Eye (tissue), 1 donor: ENCODE measurements around the gene SP8.

Experiments
- DNase-seq: peaks from one replicate; pipeline ENCODE4 v3.0.0-alpha.2; 2015

The SP8 gene

DNA sequence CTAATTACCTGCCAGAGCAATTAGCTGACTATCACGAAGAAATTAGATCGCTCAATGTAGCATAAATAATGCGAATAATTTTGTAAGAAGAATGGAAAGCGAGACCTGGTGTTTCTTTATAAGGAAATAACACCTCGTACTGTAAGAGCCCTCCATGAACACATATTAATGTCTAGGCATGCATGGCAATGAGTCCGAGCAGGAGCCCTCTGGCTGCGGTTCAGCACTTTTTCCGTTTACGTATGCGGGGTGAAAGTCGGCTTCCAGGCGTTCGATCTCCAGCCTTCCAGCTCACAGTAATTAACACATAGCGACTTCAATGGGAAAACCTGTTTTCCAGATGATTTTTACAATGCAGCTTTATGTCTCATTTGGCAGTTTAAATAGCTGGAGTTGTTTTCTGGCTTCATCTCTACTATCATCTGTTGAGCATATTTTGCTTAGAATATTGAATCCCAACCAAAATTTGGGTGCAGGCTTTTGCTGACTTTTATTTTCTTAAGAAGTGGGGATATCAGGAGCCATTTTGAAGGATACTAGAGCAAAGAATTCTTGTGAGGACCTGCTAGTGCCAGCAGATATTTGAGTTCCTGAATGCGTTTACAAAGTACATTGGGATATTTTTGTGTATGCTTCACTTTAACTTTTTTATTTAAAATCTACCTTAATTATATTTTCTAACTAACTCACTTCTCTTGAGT, 7.2 kb upstream of the SP8 start:
- no peak for DNase-seq

DNA sequence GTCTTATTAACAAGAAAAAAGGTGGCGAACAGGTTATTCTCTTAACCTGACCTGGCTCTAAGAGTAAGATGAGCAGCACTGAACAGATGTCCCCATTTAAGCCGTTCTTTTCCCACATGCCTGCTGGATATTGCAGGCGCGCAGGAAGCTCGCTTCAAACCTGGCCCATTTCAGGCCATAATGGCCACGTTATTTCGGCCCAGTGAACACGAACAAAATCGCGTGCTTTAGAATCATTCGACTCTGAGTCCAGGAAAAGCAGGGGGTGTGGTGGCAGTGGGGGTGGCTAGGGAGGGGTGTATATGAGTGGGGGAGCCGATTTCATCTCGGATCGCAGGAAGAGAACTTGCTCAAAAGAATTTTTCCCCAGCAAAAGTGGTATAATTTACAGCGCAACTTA, 6.6 kb upstream of the SP8 start:
- peak; percentile 94 for DNase-seq

DNA sequence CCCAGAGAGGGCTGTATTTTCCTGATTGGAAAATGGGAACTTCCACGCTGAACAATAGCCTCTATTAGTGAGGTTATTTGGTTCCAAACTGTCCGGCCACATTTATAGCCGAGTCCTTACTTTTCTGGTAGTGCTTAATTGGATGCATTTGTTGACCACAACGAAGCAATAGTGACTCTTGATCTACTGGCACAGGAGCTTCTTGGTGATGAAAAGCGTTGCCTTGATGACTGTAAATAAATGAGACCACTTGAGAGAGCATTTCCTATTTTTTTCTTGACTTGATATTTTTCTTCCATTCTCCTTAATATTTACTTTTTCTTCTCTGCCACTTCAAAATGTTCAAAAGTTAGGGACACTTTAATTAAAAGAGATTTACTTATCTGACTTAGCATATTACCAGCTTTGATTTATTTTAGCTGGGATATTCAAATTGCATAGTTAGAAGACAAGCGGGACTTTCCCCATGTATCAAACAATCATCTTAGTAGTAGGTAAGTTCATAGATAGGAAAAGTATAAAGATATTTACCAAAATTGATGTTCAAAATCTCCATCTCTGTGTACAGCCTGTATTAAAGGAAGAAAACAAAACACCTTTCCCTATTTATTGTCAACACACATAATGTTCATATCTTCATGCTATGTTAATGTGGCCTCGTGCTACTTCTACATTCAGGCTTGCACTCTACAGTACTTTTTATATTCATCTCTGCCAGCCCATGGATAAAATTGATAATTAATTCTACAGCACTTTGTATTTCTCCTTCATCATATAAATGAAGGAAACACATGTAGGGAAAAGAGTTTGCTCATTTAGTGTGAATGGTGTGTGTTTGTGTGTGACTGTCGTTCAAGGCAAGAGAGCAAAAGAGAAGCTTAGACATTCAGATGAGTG, 5.1 kb upstream of the SP8 start:
- peak; percentile 73 for DNase-seq

DNA sequence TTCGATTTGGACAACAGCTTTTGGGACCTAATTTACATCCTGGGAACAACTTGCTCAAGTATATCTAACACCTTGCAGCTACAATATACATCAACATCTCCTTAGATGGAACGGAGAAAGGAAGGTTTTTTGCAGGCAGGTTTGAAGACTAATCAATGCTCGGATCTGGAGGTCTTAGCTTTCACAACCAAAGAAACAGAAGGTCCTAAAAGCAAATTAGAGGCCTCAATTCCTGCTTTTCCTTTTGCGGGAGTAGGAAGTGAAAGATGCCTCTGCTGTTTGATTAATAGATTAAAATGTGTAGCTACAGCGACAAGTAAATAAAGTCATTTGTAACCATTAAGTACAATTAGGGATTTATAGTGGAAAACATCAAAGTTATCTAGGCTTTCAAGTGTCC, 3.7 kb upstream of the SP8 start:
- DNase-seq = peak; percentile 73

DNA sequence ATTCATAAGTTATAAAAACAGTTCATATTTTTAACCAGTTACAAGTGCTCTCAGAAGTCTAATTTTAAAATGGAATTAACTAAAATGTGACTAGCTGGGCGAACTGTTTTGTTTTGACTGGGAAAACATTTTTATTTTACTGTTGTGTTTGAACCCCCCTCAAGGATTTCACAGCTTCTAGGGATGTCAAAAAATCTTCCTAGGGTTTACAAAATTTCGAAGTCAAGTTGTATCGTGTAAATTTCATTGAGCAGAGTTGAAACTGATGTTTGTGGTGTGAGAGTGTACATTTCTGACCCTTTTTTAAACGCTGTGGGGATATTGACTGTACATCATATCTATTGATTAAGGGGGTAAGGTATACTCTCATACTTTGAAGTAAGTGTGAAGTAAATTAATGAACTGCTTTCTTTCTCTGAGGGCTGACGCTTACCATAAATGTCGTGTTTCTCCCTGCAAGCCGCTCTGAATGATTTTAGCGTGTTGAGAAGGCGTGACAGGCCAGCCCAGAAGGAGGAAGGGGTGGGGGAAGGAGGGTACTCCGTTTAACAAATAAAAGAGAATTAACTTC, 1.8 kb upstream of the SP8 start:
- peak; percentile 72 for DNase-seq

DNA sequence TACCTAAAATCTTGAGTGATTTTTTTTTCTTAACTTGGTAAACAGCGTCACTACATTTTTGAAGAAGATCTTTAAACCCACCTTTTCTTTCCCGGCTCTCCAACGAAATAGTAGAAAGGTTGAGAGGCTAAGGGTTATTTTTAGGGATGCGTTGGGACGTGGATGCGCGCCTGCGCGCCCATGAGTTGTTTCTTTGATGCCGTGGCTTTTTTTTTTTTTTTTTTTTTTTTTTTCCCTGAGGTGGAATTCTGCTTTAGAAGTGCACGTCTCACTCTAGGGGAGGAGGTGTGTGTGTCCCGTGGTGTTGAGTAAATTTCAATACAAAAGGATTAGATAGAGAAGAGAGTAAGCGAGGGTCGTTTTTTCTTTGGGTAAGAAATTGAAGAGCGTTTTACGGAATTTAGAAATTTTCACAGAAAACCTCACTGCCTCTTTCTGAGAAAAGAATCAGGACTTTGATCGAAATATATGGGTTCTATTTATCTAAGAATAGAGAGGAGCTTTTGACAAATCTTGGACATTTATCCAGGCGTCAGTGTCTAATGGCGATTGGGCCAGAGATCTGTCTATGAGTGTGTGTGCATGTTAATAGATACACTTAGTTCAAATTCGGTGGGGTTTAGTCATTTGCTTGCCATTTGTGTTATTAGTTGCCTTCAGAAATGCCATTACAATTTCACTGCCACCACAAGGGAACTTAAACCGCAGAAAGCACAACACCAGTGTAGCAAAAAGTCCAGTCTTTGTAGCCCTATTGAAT, 1.2 kb upstream of the SP8 start:
- no peak for DNase-seq

DNA sequence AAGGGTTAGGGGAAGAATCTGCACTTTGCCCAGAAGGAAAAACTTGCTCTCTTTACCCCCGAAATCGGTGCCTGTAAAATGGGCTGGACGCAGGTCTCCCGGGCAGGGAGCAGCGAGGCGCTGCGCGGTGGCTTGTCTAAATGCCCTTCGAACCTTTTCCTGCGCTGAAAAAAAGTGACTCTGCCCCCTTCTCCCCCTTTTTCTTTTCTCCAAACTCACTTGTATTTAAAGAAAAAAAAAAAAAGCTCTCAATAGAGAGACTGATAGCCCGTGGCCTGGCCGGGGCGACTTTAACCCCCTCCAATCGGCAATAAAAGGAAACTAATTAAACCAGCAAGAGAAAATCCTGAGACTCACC, 286 bp downstream of the SP8 start:
- DNase-seq = no peak

DNA sequence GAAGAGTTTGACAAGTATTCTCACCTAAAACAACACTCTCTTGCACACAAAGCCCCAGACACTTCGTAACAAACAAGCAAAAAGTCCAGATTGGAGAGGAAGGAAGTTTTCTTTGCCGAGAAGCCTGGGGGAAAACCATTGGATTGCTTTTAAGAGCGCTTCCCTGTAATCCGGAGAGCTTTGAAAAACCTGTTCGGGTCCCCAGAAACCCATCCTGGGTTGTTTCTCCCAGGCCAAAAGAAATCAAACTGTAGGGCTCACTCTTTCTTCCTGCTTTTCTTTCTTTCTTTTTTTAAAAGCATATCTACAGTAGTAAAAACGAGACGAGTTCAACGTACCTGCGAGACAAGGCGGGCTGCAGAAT, 655 bp downstream of the SP8 start:
- DNase-seq = peak; percentile 80

DNA sequence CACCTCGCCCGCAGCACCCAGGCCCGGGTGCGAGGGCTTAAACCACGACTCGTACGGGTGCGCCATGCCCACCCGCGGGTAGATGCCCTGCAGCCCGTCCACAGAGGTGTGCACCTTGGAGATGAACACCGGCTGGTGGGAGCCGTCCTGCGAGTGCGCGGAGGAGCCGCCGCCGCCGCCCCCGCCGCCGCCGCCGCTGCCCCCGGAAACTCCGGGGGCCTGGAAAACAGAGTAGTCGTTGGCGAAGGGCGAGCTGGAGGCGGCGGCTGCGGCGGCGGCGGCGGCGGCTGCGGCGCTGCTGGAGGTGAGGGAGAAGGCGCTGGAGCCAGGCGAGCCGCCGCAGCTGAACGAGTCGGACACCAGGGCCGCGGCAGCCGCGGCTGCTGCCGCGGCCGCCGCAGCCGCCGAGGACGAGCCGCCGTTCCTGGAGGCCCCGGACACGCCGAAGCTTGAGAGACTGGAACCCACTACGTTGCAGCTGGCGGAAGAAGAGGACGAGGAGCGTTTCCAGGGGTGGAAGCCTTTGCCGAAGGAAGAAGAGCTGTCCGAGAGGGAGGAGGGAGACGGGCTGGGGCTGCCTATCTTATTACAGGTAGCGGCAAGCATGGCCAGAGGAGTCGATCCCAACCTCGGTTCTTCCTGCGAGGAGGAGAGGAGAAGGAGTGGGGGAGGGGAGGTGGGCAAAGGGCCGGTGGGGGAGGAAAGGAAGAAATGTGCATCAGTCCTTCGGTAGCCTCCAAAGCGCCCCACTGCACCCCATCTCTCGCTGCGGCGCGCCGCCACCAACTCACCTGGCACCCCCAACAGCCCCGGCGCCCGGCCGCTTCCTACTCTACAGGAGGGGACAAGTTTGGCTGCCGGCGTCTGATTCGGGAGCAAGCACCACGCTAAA, 1.3 kb downstream of the SP8 start:
- peak; percentile 77 for DNase-seq

DNA sequence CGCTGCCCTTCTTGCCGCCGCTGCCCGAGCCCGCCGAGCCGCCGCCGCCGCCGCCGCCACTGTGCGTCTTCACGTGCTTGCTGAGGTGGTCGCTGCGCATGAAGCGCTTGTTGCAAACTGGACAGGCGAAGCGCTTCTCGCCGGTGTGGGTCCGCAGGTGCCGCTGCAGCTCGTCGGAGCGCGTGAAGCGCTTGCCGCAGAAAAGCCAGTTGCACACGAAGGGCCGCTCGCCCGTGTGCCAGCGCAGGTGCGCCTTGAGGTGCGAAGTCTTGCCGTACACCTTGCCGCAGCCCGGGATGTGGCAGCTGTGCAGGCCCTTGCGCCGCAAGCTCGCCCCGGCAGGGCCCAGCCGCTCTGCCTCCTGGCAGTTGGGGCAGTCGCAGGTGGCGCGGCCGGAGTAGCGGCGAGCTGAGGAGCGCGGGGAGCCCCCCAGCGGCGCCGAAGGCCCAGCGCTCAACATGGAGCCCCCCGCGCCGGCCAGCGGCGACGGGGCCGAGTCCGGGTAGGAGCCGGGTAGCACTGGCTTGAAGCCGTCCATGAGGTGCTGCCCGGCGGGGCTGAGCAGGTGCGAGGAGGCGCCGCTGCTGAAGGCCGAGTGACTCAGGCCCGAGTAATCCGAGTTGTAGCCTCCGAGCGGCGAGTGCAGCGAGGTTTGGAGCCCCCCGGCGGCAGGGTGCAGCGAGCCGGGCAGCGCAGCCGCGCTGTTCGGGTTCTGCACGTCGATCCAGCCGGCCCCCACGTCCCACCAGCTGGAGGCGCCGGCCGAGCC, 2.1 kb downstream of the SP8 start:
- DNase-seq = peak; percentile 76

DNA sequence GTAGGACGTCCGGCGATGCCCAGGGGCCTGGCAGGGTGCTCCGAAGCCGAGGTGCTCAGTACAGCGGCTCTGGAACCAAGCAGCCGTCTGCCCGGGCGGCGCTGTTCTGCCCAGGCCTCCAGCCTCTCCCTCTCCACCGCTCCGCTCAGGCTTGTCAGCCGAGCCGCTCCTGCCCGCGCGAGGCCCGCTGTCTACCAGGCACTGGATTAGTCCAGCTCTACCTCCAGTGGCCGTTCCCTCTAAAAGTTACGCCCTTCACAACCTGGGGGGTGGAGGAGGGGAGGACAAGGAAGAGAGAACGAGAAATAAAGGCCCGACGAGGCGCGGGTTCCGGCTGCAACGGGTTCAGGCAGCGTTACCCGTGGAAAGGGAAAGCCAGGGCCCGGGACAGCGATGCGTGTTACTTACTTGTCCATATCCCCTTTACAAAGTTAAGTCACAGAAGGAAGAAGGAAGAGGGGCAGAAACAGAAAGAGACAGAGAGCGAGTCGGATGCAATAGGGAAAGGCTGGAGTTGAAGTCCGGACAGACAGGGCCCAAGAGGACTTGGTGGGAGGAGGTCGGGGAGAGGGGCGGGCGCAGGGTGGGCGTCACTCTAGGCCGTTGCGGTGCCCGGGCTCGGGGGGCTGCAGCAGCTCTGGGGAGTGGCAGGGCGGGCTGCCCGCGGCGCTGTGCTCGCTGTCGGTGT, 2.8 kb downstream of the SP8 start:
- DNase-seq = peak; percentile 84

DNA sequence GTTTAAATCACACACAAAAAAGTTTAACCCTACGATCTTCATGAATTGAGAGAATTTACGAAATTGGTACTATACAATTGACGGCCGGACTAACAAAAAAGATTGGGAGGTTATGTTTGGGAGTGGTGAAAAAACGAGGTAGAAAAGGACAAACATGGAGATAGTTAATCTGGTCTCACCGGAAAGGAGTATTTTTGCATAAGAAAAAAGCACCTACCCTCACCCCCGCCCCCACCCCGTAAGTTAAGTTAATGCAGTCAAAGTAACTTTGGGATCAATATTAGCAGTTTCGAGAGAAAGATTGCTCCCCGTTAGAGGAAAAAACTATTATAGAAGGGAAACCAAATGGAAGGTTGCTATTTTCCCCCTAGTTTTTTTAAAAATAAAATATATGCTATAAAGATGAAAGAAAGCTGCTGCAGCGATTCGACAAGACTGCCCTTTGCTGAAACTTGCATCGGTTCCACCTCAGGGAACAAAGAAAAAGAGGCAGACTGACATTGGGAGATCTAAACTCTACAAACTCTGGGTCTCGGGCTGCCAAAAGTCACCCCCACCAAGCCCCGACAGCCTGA, 3.5 kb downstream of the SP8 start:
- DNase-seq = no peak

DNA sequence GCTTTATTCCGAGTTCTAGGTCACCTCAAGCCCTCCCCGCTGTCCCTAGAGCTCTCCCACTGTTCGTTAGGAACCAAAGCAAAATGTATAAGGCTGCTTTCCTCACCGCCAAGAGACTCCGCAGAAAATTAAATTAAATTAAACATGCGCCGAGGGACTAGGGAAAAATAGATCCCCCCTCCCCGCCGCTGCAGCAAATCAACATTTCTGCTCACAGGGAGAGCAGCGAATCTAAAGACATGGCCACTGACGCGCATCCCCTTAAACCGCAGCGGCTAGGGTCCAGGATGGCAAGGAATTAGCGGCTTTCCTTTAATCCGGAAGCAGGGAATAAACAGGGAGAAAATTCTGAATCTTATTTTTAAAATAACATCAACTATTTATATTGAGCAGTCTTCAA, 7.6 kb downstream of the SP8 start:
- DNase-seq = no peak

DNA sequence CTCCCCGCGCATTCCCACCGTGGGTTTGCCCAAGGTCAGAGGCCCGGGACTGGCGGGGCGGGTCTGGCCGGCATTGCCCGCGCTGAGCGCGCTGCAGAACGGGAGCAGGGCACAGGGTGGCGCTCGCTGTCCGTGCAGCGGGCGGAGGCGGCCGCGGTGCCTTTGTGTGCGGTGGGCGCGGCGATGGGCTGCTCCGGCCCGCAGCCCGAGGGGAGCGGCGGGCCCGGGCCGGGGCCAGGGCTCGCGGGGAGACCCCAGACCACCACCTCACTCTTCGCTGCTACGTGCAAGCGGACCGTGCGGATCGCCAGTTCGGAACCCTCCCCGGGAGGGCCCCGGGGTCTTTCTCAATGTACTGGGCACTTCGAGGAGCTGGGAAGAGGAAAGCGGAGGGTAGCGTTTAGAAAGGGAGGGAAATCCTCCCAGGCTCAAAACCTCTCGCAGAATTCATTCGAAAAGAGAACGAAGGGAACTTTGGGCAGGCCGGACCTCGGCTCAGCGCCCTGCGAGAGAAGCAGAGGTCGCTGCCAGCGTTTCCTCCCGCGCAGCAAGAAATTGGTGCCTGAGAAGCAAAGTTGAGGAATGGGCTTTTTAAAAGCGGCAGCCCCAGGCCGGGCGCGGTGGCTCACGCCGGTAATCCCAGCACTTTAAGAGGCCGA, 8.5 kb downstream of the SP8 start:
- DNase-seq = peak; percentile 92

DNA sequence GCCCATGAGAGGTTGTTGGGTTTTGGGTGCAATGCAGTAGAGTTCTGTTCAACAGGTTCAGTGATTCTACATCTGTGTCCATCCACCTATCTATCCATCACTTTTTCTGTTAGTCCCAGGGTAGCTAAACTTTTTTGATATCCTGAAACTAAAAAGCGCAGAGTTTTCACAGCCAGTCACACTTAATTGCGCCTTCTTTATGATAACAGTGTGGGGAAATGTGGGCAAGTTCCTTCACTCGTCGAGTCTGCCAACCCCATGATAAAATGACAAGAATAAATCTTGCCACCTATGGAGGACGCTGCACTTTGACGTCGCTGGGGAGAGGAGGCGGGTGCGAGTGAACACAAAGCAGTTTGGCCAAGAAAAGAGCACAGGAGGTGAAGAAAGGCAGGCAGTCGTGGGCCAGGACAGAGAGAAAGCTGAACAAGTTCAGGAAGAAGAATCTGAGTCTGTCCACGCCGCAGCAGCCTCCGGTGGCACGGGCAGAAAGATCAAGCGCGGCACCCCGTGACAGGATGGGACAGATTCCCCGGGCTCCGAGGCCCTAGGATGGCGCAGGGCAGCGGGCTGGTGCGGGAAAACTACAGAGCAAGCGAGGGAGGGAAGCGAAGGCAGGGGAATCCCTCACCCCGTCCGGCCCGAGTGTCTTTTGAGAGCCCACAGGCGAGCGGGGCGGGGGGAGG, 9.2 kb downstream of the SP8 start:
- peak; percentile 41 for DNase-seq

DNA sequence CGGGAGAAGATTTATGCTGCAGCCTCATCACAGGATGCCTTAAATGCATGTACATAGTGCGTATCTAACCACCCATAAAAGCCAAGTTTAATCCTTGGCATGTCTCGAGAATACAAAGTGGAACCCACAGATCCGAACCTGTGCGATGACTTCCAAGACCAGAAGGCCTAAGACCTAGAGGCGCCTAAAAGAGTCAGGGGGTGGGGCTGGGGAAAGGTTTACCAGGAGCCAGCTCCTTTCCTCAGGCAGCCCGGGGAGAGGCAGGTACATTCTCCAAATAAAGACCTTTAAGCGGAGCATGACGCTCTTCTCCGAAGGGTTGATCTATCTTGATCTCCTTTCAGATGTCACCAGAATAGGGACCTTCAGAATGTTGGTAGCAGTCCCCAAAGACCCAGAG, 9.7 kb downstream of the SP8 start:
- no peak for DNase-seq

DNA sequence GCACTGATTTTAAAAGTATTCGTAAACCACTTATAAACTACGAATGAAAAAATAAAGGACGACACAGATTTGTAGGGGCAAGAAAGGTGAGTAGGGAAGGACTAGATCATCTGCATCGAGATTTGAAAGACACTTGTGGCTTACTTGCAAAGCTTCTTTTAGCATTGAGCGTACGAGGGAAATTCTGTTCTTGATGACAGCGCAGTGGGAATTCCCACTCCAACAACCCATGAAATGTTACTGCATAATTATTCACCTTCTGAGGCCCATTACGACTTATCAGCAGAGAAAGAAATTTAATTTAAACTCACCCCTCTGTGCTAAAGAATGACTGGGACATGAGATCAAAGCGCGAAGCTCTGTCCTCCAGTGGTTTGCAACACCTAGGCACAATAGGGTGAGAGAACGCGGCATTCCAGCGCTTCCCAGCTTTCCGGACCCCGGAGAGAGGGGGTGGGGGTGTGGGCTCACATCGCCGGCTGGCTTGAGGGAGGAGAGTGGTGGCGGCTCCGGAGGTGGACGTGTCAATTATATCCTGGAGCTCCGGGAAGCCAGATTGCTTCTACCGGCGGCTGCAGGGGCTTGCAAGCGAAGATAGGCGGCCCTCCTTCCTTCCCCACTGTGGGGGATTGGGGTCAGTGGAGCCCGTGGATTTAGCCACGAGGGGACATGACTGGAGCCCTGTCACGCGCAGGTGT, 10.3 kb downstream of the SP8 start:
- peak; percentile 55 for DNase-seq

DNA sequence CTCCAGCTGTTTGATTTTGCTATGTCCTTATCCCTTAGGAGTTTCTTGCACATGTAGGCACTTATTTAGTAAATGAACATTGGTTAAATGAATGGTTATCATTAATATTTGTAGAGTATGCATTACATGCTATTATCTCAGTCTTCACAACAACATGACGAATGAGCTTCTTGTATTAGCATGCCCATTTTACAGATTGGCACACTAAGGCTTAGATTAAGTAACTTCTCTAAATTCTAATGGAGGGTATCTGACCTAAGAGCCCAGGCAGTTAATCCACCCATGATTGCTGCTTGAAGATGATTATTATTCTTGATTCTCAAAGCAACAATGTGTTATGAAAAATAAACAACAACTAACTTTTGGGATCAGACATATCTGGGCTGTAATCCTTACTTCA, 32.7 kb downstream of the SP8 start:
- DNase-seq = no peak

DNA sequence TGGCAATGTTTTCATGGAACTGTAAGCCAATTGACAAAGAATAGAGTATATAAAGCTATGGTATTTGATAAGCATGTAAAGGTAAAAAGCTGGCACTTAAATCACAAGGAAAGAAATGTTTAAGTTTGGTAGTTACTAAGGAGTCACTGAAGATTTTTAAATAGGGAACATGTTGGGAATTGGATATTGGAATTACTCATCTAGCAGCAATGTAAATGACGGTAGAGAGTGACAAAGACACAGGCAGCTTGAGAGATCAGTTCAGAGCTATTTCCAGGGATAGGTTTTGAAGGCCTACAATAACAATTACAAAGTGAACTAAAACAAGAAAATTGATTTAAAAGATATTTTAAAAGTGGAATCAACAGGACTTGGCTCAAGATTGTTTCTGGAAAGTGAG, 36.8 kb downstream of the SP8 start:
- no peak for DNase-seq
